Body of pancreas (tissue), 4 donors: Measurements from ENCODE around the gene EXD3. TPM values are rescaled to one million over a fixed set of nuclear protein-coding genes. Genes with fewer than 3 reads are reported as not detected.
"Not testable (repeated sequence)": the region's sequence is repeated elsewhere in the genome, so short reads cannot be mapped to it uniquely, and the experiment has no call there.

Experiments
- ATAC-seq: fragments of 150-250 bp; one replicate; pipeline ENCODE4 v1.9.1; 2016
- DNase-seq, 4 donors: peaks; one replicate each; pipeline ENCODE4 v3.0.0-alpha.2; 2019
- H3K27ac ChIP-seq, 4 donors: fragments of 200-600 bp; sonication (generic); 1 replicate in 3 of 4; 2 replicates in 1 of 4; pipeline versions ENCODE4 v1.5.1 to v1.6.1; 2016 to 2019; ENCODE audit warnings: mild to moderate bottlenecking in 1 of 4, mixed read lengths in 1 of 4, moderate library complexity in 1 of 4
- H3K27me3 ChIP-seq, 2 donors: fragments of 200-600 bp; sonication (generic); one replicate each; pipeline ENCODE4 v1.6.0; 2016; ENCODE audit warnings: mild to moderate bottlenecking in 1 of 2
- H3K36me3 ChIP-seq, 2 donors: fragments of 200-600 bp; sonication (generic); replicated peaks in 1 of 2; 2 replicates each; pipeline ENCODE4 v1.5.1; 2016; ENCODE audit warnings: low read depth in 2 of 2; ENCODE audit not compliant: insufficient read depth in 1 of 2
- H3K4me1 ChIP-seq: fragments of 200-600 bp; sonication (generic); one replicate; pipeline ENCODE4 v1.6.0; 2016
- H3K4me3 ChIP-seq, 2 donors: fragments of 200-600 bp; sonication (generic); 1 replicate in 1 of 2; 2 replicates in 1 of 2; pipeline ENCODE4 v1.5.1; 2016 to 2019
- H3K9me3 ChIP-seq, 3 donors: fragments of 200-600 bp; sonication (generic); 1 replicate in 2 of 3; 2 replicates in 1 of 3; pipeline ENCODE4 v1.5.1; 2016
- CTCF ChIP-seq, 7 experiments: fragments of 450-650 bp in 4 of 7; fragments of 200-600 bp in 3 of 7; sonication (generic) in 3 of 7; IDR thresholded peaks; one replicate each; pipeline ENCODE4 v1.5.1; 2016 to 2019; ENCODE audit warnings: antibody characterized with exemption in 7 of 7
- POLR2A ChIP-seq, 3 donors: fragments of 450-650 bp; IDR thresholded peaks; one replicate each; pipeline ENCODE4 v1.6.1; 2016; ENCODE audit warnings: antibody characterized with exemption in 3 of 3, mild to moderate bottlenecking in 2 of 3
- WGBS, 2 donors: methylation state at CpG; one replicate each; pipeline ENCODE4 v1.1.5; 2017; 5-methylcytosine and 5-hydroxymethylcytosine counted together
- intact Hi-C: fragments of 100-400 bp; cut with DNase I; formaldehyde crosslinking; loops from one replicate; pipeline ENCODE4 v1.15.1; 2023
- total RNA-seq, 2 donors: library from RNA; depleted of rRNA; stranded (reverse); fragments of >200 nt; gene quantifications; one replicate each; pipeline ENCODE4 v1.1.0, GENCODE V29; 2016

The EXD3 gene
- total RNA-seq, 2 donors from 2014 or later = 23.3 to 34.9 TPM

- Histone ChIP-seq H3K27ac (no peak overlapping the region), H3K9me3 (no peaks in the 10 kb centered on the region), H3K4me3 (no peak overlapping the region), H3K27me3 (no peaks in the 10 kb centered on the region), H3K36me3 (no peaks in the 10 kb centered on the region), H3K4me1 (no peaks in the 10 kb centered on the region)
- 80 to 86% methylated on average over 7 of the region's 7 CpGs for WGBS, 2 donors
- intact Hi-C loops = no loop called here
- ATAC-seq = no peak
- TF ChIP-seq CTCF (IDR thresholded peaks at IDR 0.05) = no peak
- no peak for TF ChIP-seq POLR2A (IDR thresholded peaks at IDR 0.05)
- DNase-seq = no peak
Observed at GRCh38 chr9:137342482-137342881, 80.5 kb downstream of the EXD3 start.

- 88% methylated on average over 3 of the region's 6 CpGs; no CpG with 5 or more reads in 1 of the 2 donors for WGBS, 2 donors
- ATAC-seq = no peak
Observed at GRCh38 chr9:137341227-137341626, 81.7 kb downstream of the EXD3 start.

DNA sequence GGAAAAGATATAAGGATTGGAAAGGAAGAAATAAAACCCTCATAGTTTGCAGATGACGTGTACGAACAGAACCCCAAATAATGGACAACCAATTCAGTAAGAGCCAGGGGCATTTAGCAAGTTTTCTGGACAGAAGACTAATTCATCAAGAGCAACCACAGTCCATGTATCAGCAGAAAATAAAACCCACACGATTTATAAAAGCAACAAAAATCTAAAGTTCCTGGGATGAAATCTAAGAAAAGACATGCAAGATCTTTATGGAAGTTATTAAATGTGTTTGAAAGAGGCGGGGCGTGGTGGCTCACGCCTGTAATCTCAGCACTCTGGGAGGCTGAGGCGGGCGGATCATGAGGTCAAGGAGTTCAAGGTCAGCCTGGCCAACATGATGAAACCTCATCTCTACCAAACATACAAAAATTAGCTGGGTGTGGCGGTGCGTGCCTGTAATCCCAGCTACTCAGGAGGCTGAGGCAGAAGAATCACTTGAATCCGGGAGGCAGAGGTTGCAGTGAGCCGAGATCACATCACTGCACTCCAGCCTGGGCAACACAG, 83.0 kb downstream of the EXD3 start:
- 88 to 92% methylated on average over 12 of the region's 12 CpGs for WGBS, 2 donors
- H3K27ac ChIP-seq, ATAC-seq, DNase-seq, H3K36me3 ChIP-seq, intact Hi-C loops, H3K9me3 ChIP-seq, H3K4me1 ChIP-seq, H3K27me3 ChIP-seq, H3K4me3 ChIP-seq: not testable (repeated sequence)

More at GRCh38 chr9:137341227-137341626, 81.7 kb downstream of the EXD3 start:
- H3K4me3 ChIP-seq = no peak overlapping the region
- no peaks in the 10 kb centered on the region for H3K36me3 ChIP-seq
- H3K27me3 ChIP-seq = no peaks in the 10 kb centered on the region
- no peak for DNase-seq
- H3K4me1 ChIP-seq = no peaks in the 10 kb centered on the region
- H3K27ac ChIP-seq = no peak overlapping the region
- intact Hi-C loops = no loop called here
- H3K9me3 ChIP-seq = no peaks in the 10 kb centered on the region
- no peak for TF ChIP-seq POLR2A (IDR thresholded peaks at IDR 0.05)
- TF ChIP-seq CTCF (IDR thresholded peaks at IDR 0.05) = no peak

DNA sequence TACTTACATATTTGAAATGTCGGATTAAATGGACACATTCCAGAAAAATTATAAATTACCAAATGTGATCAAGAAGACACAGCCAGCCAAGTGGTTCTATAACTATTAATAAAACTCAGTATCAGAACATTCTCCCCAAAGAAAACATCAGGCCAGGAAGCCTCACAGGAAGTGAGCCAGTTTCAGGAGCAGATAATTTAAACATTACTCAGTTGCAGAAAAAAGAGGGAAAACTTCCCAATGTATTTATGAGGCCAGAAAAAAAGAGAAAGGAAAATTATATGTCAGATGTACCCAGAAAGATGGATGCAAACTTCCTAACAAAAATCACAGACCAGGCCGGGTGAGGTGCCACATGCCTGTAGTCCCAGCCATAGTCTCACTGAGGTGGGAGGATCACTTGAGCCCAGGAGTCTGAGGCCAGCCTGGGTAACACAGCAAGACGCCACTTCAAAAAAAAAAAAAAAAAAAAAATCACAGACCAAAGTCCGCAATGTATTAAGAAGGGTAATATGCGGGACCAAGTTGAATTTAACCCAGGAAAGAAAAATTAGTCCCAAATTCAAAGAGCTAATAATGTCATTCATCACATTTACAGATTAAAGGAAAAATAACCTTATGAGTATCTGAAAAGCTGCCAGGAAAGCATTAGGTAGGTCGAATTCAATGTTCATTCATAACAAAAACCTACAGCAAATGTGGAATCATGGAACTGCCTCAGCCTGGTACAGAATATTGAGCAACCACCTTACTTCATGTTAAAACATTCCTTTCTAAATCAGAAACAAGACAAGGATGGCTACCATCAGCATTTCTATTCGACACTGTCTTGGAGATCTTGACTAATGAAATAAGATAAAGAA, 83.7 kb downstream of the EXD3 start:
- H3K9me3 ChIP-seq = no peaks in the 10 kb centered on the region
- H3K27me3 ChIP-seq = no peaks in the 10 kb centered on the region
- H3K27ac ChIP-seq = no peak overlapping the region
- no peaks in the 10 kb centered on the region for H3K36me3 ChIP-seq
- 75 to 80% methylated on average over 7 of the region's 7 CpGs for WGBS, 2 donors
- ATAC-seq (no peak), DNase-seq (no peak)
- H3K4me3 ChIP-seq = no peak overlapping the region
- TF ChIP-seq CTCF (IDR thresholded peaks at IDR 0.05) = no peak
- TF ChIP-seq POLR2A (IDR thresholded peaks at IDR 0.05) = no peak
- H3K4me1 ChIP-seq = no peaks in the 10 kb centered on the region
- intact Hi-C loops = no loop called here

- intact Hi-C loops = no loop called here
- no peaks in the 10 kb centered on the region for H3K9me3 ChIP-seq
- TF ChIP-seq CTCF (IDR thresholded peaks at IDR 0.05) (no peak), POLR2A (IDR thresholded peaks at IDR 0.05) (no peak)
- no peaks in the 10 kb centered on the region for H3K36me3 ChIP-seq
- 89 to 100% methylated on average over 2 of the region's 2 CpGs for WGBS, 2 donors
- no peaks in the 10 kb centered on the region for H3K4me1 ChIP-seq
- H3K27ac ChIP-seq = no peak overlapping the region
- DNase-seq = no peak
- no peak for ATAC-seq
- H3K27me3 ChIP-seq = no peaks in the 10 kb centered on the region
- H3K4me3 ChIP-seq = no peak overlapping the region
Observed at GRCh38 chr9:137336735-137337134, 86.2 kb downstream of the EXD3 start.
